T-cell (primary cell): ENCODE data around the gene ZFC3H1. TPM values are rescaled to one million over a fixed set of nuclear protein-coding genes. Genes with fewer than 3 reads are reported as not detected.

Experiments
- ATAC-seq, 4 experiments: fragments of 200-7000 bp in 3 of 4; fragments of 150-1000 bp in 1 of 4; cut with Tn5 transposase; replicated peaks in 1 of 4; 1 replicate in 3 of 4; 2 replicates in 1 of 4; pipeline ENCODE4 v1.10.0; 2021; ENCODE audit warnings: moderate library complexity in 3 of 4, mild to moderate bottlenecking in 2 of 4, moderate number of reproducible peaks in 1 of 4
- CTCF ChIA-PET, 2 donors: fragments of 300-600 bp; sonication (Branson Sonifier 250); formaldehyde crosslinking; loops; one replicate each; lab custom pipeline; 2022; ENCODE audit warnings: antibody characterized with exemption in 2 of 2; lab: Charles Lee
- POLR2A ChIA-PET, 2 donors: fragments of 300-600 bp; sonication (Branson Sonifier 250); formaldehyde crosslinking; loops; one replicate each; lab custom pipeline; 2022; ENCODE audit warnings: antibody characterized with exemption in 2 of 2; lab: Charles Lee
- DNase-seq, 35 experiments: peaks; one replicate each; pipeline versions ENCODE4 v3.0.0 to v3.0.0-alpha.2; 2013 to 2023
- H3K27ac ChIP-seq: one replicate; pipeline ENCODE4 v1.5.1; 2013; ENCODE audit warnings: low read length
- H3K27me3 ChIP-seq, 2 experiments: replicated peaks in 1 of 2; 1 replicate in 1 of 2; 2 replicates in 1 of 2; pipeline versions ENCODE4 v1.6.1 to v1.7.0; 2013; ENCODE audit warnings: low read length in 1 of 2, mixed read lengths in 1 of 2; ENCODE audit not compliant: control insufficient read depth in 2 of 2, insufficient read depth in 2 of 2; ENCODE audit errors: extremely low read depth in 1 of 2
- H3K36me3 ChIP-seq, 2 donors: 1 replicate in 1 of 2; 2 replicates in 1 of 2; pipeline versions ENCODE4 v1.6.1 to v1.7.0; 2013; ENCODE audit warnings: low read length in 1 of 2; ENCODE audit not compliant: control insufficient read depth in 2 of 2, insufficient read depth in 1 of 2; ENCODE audit errors: extremely low read depth in 1 of 2
- H3K4me1 ChIP-seq, 2 experiments: 1 replicate in 1 of 2; 2 replicates in 1 of 2; pipeline versions ENCODE4 v1.6.1 to v1.7.0; 2013; ENCODE audit warnings: low read length in 2 of 2, mixed read lengths in 1 of 2; ENCODE audit not compliant: insufficient read depth in 2 of 2, control insufficient read depth in 1 of 2; ENCODE audit errors: extremely low read depth in 1 of 2
- H3K4me3 ChIP-seq, 2 donors: 1 replicate in 1 of 2; 2 replicates in 1 of 2; pipeline versions ENCODE4 v1.5.1 to v1.7.0; 2013; ENCODE audit warnings: mild to moderate bottlenecking in 2 of 2, low read length in 1 of 2, moderate library complexity in 1 of 2; ENCODE audit not compliant: control insufficient read depth in 1 of 2; ENCODE audit errors: extremely low read depth in 1 of 2
- H3K9me3 ChIP-seq: 2 replicates; pipeline ENCODE4 v1.7.0; 2013
- H3K27ac Mint-ChIP-seq, 2 donors: one replicate each; pipeline ENCODE4 v1.8.0; 2020 to 2021; ENCODE audit warnings: mild to moderate bottlenecking in 2 of 2, mixed read lengths in 2 of 2
- H3K27me3 Mint-ChIP-seq, 2 donors: one replicate each; pipeline ENCODE4 v1.8.0; 2021 to 2022; ENCODE audit warnings: mixed read lengths in 2 of 2
- H3K36me3 Mint-ChIP-seq: one replicate; pipeline ENCODE4 v1.8.0; 2021; ENCODE audit warnings: mixed read lengths
- H3K4me1 Mint-ChIP-seq, 3 donors: one replicate each; pipeline ENCODE4 v1.8.0; 2020 to 2022; ENCODE audit warnings: mixed read lengths in 3 of 3, mild to moderate bottlenecking in 1 of 3
- H3K4me3 Mint-ChIP-seq, 3 donors: one replicate each; pipeline ENCODE4 v1.8.0; 2020 to 2022; ENCODE audit warnings: mild to moderate bottlenecking in 3 of 3, mixed read lengths in 3 of 3, moderate library complexity in 3 of 3
- H3K9me3 Mint-ChIP-seq, 3 donors: one replicate each; pipeline ENCODE4 v1.8.0; 2020 to 2022; ENCODE audit warnings: mixed read lengths in 3 of 3
- WGBS: methylation state at CpG from one replicate; pipeline ENCODE4 v1.1.5; 2013; ENCODE audit warnings: missing lambda C conversion rate; ENCODE audit not compliant: insufficient coverage; 5-methylcytosine and 5-hydroxymethylcytosine counted together
- total RNA-seq, 35 experiments: library from RNA in 6 of 35; stranded (reverse) in 6 of 35; fragments of 120-200 nt in 1 of 35; gene quantifications; one replicate each; pipeline versions ENCODE4 v1.2.1 to v1.2.4 and lab custom pipeline; 2013 to 2026

Gene ZFC3H1
- total RNA-seq, 5 donors from 2014 or later (not counting 1 experiment from before 2014, with no cell fraction given), result 85.5 to 146 (median 106) TPM

- H3K4me1 ChIP-seq, result no peaks in the 10 kb centered on the region
- Mint-ChIP-seq H3K4me1 (peaks cover 44 to 54% (median 47%) of the 10 kb centered on the region in 3 donors), H3K27me3 (no peaks in the 10 kb centered on the region), H3K27ac (peak overlapping the region; percentile 74 to 78), H3K36me3 (peaks cover 49% of the 10 kb centered on the region), H3K4me3 (no peak overlapping the region), H3K9me3 (no peaks in the 10 kb centered on the region)
- ChIA-PET POLR2A (interaction anchor here in 1 of 2 donors (0.9 to 2.4 kb wide), 2 partner anchors 9 to 15 kb away, joined by 4 to 10 read pairs; no protein-coding TSS in a partner anchor), CTCF (interaction anchor here (0.7 to 4.1 kb wide), 8 partner anchors 8 to 231 kb away, joined by 3 to 40 read pairs (median 4); no protein-coding TSS in a partner anchor)
- no CpG with 5 or more reads among the region's 3 CpGs for WGBS
- no peak for DNase-seq
- ATAC-seq, result no peak
- no peaks in the 10 kb centered on the region for H3K27me3 ChIP-seq
- no peak overlapping the region for H3K4me3 ChIP-seq
- H3K36me3 ChIP-seq, result peaks cover 2 to 60% of the 10 kb centered on the region in 2 donors
- H3K27ac ChIP-seq, result no peak overlapping the region
- H3K9me3 ChIP-seq, result no peaks in the 10 kb centered on the region
Measured at GRCh38 chr12:71645268-71645667, 18.4 kb downstream of the ZFC3H1 start.

GRCh38 chr12:71642264-71642663 lies 21.4 kb downstream of the ZFC3H1 start:
- peaks cover 31 to 38% (median 33%) of the 10 kb centered on the region in 3 donors for H3K4me1 Mint-ChIP-seq
- DNase-seq (no peak), ATAC-seq (no peak)
- H3K9me3 ChIP-seq, result no peaks in the 10 kb centered on the region
- H3K4me3 Mint-ChIP-seq, result no peak overlapping the region
- H3K27me3 ChIP-seq, result no peaks in the 10 kb centered on the region
- CTCF ChIA-PET, result interaction anchor here (0.5 to 1.2 kb wide), 2 partner anchors 106 to 149 kb away, joined by 5 to 7 read pairs; no protein-coding TSS in a partner anchor
- no peak overlapping the region for H3K4me3 ChIP-seq
- peaks cover 2 to 78% of the 10 kb centered on the region in 2 donors for H3K36me3 ChIP-seq
- H3K27ac ChIP-seq, result no peak overlapping the region
- H3K27me3 Mint-ChIP-seq, result no peaks in the 10 kb centered on the region
- no CpG with 5 or more reads among the region's 2 CpGs for WGBS
- POLR2A ChIA-PET, result no interaction called here
- H3K36me3 Mint-ChIP-seq, result peaks cover 48% of the 10 kb centered on the region
- H3K4me1 ChIP-seq, result no peaks in the 10 kb centered on the region
- H3K27ac Mint-ChIP-seq, result peak overlapping the region; percentile 43 to 61
- H3K9me3 Mint-ChIP-seq, result no peaks in the 10 kb centered on the region

GRCh38 chr12:71641390-71641789 lies 22.3 kb downstream of the ZFC3H1 start:
- Mint-ChIP-seq H3K27me3 (no peaks in the 10 kb centered on the region), H3K9me3 (no peaks in the 10 kb centered on the region)
- POLR2A ChIA-PET, result interaction anchor here in 1 of 2 donors (0.6 kb wide), 1 partner anchor 205 kb away, joined by 4 read pairs; no protein-coding TSS in a partner anchor

GRCh38 chr12:71640316-71640715 lies 23.3 kb downstream of the ZFC3H1 start:
- no peaks in the 10 kb centered on the region for H3K27me3 ChIP-seq
- no peak overlapping the region for H3K27ac ChIP-seq
- DNase-seq (no peak), ATAC-seq (no peak)
- CTCF ChIA-PET, result interaction anchor here in 1 of 2 donors (1.1 kb wide), 1 partner anchor 22 kb away, joined by 3 read pairs; no protein-coding TSS in a partner anchor
- no peaks in the 10 kb centered on the region for H3K27me3 Mint-ChIP-seq
- POLR2A ChIA-PET, result interaction anchor here in 1 of 2 donors (0.5 kb wide), 1 partner anchor 8 kb away, joined by 6 read pairs; no protein-coding TSS in a partner anchor
- no peaks in the 10 kb centered on the region for H3K9me3 ChIP-seq
- peaks cover 26 to 33% (median 29%) of the 10 kb centered on the region in 3 donors for H3K4me1 Mint-ChIP-seq
- WGBS, result no CpG with 5 or more reads among the region's 2 CpGs
- H3K4me1 ChIP-seq, result no peaks in the 10 kb centered on the region
- peaks cover 50% of the 10 kb centered on the region for H3K36me3 Mint-ChIP-seq
- peaks cover 2 to 74% of the 10 kb centered on the region in 2 donors for H3K36me3 ChIP-seq
- no peak overlapping the region for H3K27ac Mint-ChIP-seq
- no peak overlapping the region for H3K4me3 ChIP-seq
- H3K9me3 Mint-ChIP-seq, result no peaks in the 10 kb centered on the region
- no peak overlapping the region for H3K4me3 Mint-ChIP-seq

More at GRCh38 chr12:71641390-71641789, 22.3 kb downstream of the ZFC3H1 start:
- no peak overlapping the region for H3K4me3 Mint-ChIP-seq
- Histone ChIP-seq H3K4me3 (no peak overlapping the region), H3K27me3 (no peaks in the 10 kb centered on the region), H3K27ac (no peak overlapping the region), H3K36me3 (peaks cover 2 to 71% of the 10 kb centered on the region in 2 donors), H3K9me3 (no peaks in the 10 kb centered on the region), H3K4me1 (no peaks in the 10 kb centered on the region)
- H3K27ac Mint-ChIP-seq, result peak overlapping the region; percentile 55 to 76
- peaks cover 28 to 34% (median 30%) of the 10 kb centered on the region in 3 donors for H3K4me1 Mint-ChIP-seq
- DNase-seq (no peak), ATAC-seq (no peak)
- CTCF ChIA-PET, result no interaction called here
- no CpG with 5 or more reads among the region's 2 CpGs for WGBS
- H3K36me3 Mint-ChIP-seq, result peaks cover 45% of the 10 kb centered on the region

- no CpG with 5 or more reads among the region's 2 CpGs for WGBS
- Histone ChIP-seq H3K36me3 (peaks cover under 1 to 74% of the 10 kb centered on the region in 2 donors), H3K27ac (no peak overlapping the region), H3K9me3 (no peaks in the 10 kb centered on the region), H3K4me1 (no peaks in the 10 kb centered on the region), H3K27me3 (no peaks in the 10 kb centered on the region), H3K4me3 (no peak overlapping the region)
- DNase-seq (no peak), ATAC-seq (peak in 3 of 4 experiments; percentile 16 to 54 (median 23))
- H3K4me3 Mint-ChIP-seq, result no peak overlapping the region
- CTCF ChIA-PET, result interaction anchor here in 1 of 2 donors (1.1 to 1.8 kb wide), 2 partner anchors 23 to 108 kb away, joined by 3 to 6 read pairs; no protein-coding TSS in a partner anchor
- peaks cover 52% of the 10 kb centered on the region for H3K36me3 Mint-ChIP-seq
- no peaks in the 10 kb centered on the region for H3K27me3 Mint-ChIP-seq
- no peaks in the 10 kb centered on the region for H3K9me3 Mint-ChIP-seq
- H3K27ac Mint-ChIP-seq, result peak overlapping the region in 1 of 2 donors; percentile 52
- POLR2A ChIA-PET, result interaction anchor here in 1 of 2 donors (0.6 kb wide), 1 partner anchor 238 kb away, joined by 4 read pairs; no protein-coding TSS in a partner anchor
- H3K4me1 Mint-ChIP-seq, result peaks cover 22 to 30% (median 24%) of the 10 kb centered on the region in 3 donors
Measured at GRCh38 chr12:71639341-71639760, 24.3 kb downstream of the ZFC3H1 start.

- Histone ChIP-seq H3K9me3 (no peaks in the 10 kb centered on the region), H3K27ac (no peak overlapping the region), H3K27me3 (no peaks in the 10 kb centered on the region), H3K4me1 (no peaks in the 10 kb centered on the region), H3K36me3 (peaks cover 0 to 76% of the 10 kb centered on the region in 2 donors), H3K4me3 (no peak overlapping the region)
- ATAC-seq (no peak), DNase-seq (no peak)
- Mint-ChIP-seq H3K27me3 (no peaks in the 10 kb centered on the region), H3K9me3 (no peaks in the 10 kb centered on the region), H3K36me3 (peaks cover 49% of the 10 kb centered on the region), H3K27ac (peak overlapping the region; percentile 24 to 77), H3K4me3 (no peak overlapping the region), H3K4me1 (peaks cover 15 to 23% (median 15%) of the 10 kb centered on the region in 3 donors)
- CTCF ChIA-PET, result interaction anchor here (0.7 to 3.2 kb wide), 6 partner anchors 8 to 218 kb away, joined by 3 to 40 read pairs (median 4); partner anchors contain the start of genes THAP2 (in 1 of the 2) and ZFC3H1 (in 1 of the 2)
- POLR2A ChIA-PET, result interaction anchor here (0.6 to 0.7 kb wide), 3 partner anchors 13 to 90 kb away, joined by 3 read pairs; no protein-coding TSS in a partner anchor
Measured at GRCh38 chr12:71638499-71638898, 25.1 kb downstream of the ZFC3H1 start.
